GM19397 (cell line): ENCODE data around the gene NUTM2E.
"Not testable (repeated sequence)": the region's sequence is repeated elsewhere in the genome, so short reads cannot be mapped to it uniquely, and the experiment has no call there.

Source experiments
- ATAC-seq: cut with Tn5 transposase; IDR thresholded peaks from one replicate; pipeline ENCODE4 v1.9.1; 2021; ENCODE audit warnings: mild to moderate bottlenecking, moderate library complexity; ENCODE audit not compliant: unreplicated experiment

Gene NUTM2E

GRCh38 chr10:79862803-79863202 is 36.3 kb downstream of the NUTM2E start:
- ATAC-seq, result not testable (repeated sequence)

DNA sequence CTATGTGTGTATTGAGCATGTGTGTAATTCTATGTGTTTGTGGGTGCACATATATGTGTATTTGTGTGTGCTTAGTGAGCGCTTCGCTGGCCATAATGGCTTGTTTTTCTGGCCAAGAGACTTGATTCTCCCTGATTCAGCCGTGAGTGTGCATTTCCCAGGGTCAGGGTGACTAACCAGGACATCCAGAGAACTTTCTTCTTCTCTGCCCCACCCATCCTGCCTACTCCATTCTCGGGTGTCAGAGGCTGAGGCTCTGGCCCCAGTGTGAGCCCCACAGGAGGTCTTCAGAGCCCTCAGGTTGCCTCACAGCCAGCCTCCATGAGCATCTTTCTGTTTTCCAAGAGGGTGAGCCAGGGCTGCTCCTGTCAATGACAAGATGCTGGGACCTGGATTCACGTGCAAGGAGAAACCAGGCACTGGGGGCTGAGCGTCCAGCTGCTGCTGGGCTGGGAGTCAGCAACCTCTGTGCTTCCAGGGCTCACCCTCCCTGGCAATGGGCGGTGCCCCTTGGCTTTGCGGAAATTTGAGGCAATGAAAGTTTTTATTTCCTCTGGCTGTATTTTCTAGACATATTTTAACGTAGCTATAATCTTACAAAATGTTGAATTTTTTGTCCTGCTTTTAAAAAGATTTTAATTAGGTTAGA is 40.5 kb downstream of the NUTM2E start:
- ATAC-seq, result not testable (repeated sequence)

GRCh38 chr10:79868023-79868422 is 41.5 kb downstream of the NUTM2E start:
- ATAC-seq, result not testable (repeated sequence)

GRCh38 chr10:79869439-79870097 is 43.0 kb downstream of the NUTM2E start:
- not testable (repeated sequence) for ATAC-seq

- ATAC-seq, result not testable (repeated sequence)
Measured at GRCh38 chr10:79871729-79872128, 45.2 kb downstream of the NUTM2E start.
